A549 (cell line): Measurements from ENCODE around the gene PRDM12. TPM values are rescaled to one million over a fixed set of nuclear protein-coding genes. Genes with fewer than 3 reads are reported as not detected.
A peak's percentile ranks its signal among the peaks of the same experiment; 100 is the strongest.

Experiments
- ATAC-seq, 2 experiments: fragments of 200-7000 bp in 1 of 2; fragments of >200 bp in 1 of 2; cut with Nextera tagmentation in 1 of 2; cut with Tn5 transposase in 1 of 2; 3 replicates each; pipeline versions ENCODE4 v1.8.0 to v1.9.1; 2018 to 2020; ENCODE audit warnings: mild to moderate bottlenecking in 1 of 2, moderate library complexity in 1 of 2
- CTCF ChIA-PET: fragments of 300-600 bp; sonication (Branson Sonifier 250); formaldehyde crosslinking; extraction: SDS; loops from one replicate; lab custom pipeline; 2021; ENCODE audit warnings: antibody characterized with exemption, inconsistent platforms; lab: Yijun Ruan, JAX
- POLR2A ChIA-PET: fragments of 350-600 bp; formaldehyde crosslinking; extraction: SDS; loops from one replicate; lab custom pipeline; 2021; ENCODE audit warnings: antibody characterized with exemption, inconsistent platforms; lab: Yijun Ruan, JAX
- DNase-seq, 2 experiments: peaks; one replicate each; pipeline versions ENCODE4 v3.0.0 to v3.0.0-alpha.2; 2011 to 2016; ENCODE audit warnings: low read depth in 1 of 2, low spot score in 1 of 2
- FAIRE-seq: peaks from 2 replicates; lab custom pipeline; 2011; peaks lifted over from hg19 to GRCh38; lab: Jason Lieb, UNC
- H3K27ac ChIP-seq, 2 experiments: fragments of >200 bp; sonication (Bioruptor Twin); formaldehyde crosslinking; 3 replicates each; pipeline ENCODE4 v1.5.1; 2016 to 2017
- H3K4me1 ChIP-seq: fragments of >200 bp; sonication (Bioruptor Twin); formaldehyde crosslinking; 3 replicates; pipeline ENCODE4 v1.6.1; 2016
- H3K4me2 ChIP-seq: fragments of >200 bp; sonication (Bioruptor Twin); formaldehyde crosslinking; 3 replicates; pipeline ENCODE4 v1.6.1; 2016
- H3K4me3 ChIP-seq: fragments of >200 bp; sonication (Bioruptor Twin); formaldehyde crosslinking; 3 replicates; pipeline ENCODE4 v1.5.1; 2016
- H3K9me3 ChIP-seq: fragments of >200 bp; sonication (Bioruptor Twin); formaldehyde crosslinking; 3 replicates; pipeline ENCODE4 v1.6.1; 2016
- ATOH8 ChIP-seq: fragments of 250-450 bp; sonication (Bioruptor Pico); IDR thresholded peaks from 2 replicates; pipeline ENCODE4 v1.5.0; 2020; ENCODE audit warnings: low read depth, mild to moderate bottlenecking, moderate library complexity
- BCL3 ChIP-seq: fragments of >200 bp; sonication (Bioruptor Twin); formaldehyde crosslinking; IDR thresholded peaks from 3 replicates; pipeline ENCODE4 v1.6.1; 2016
- CHD2 ChIP-seq: fragments of 150-350 bp; IDR thresholded peaks from 2 replicates; pipeline ENCODE4 v1.6.1; 2014; ENCODE audit warnings: low read length; ENCODE audit not compliant: partially characterized antibody
- E2F6 ChIP-seq: IDR thresholded peaks from 2 replicates; pipeline ENCODE4 v1.6.1; 2012; ENCODE audit warnings: low read depth, borderline replicate concordance
- ELK1 ChIP-seq: fragments of 150-350 bp; IDR thresholded peaks from 2 replicates; pipeline ENCODE4 v1.6.1; 2014; ENCODE audit warnings: low read depth, mild to moderate bottlenecking, low read length
- FOSL2 ChIP-seq, 2 experiments: fragments of 450-650 bp in 1 of 2; fragments of >200 bp in 1 of 2; sonication (Bioruptor Twin) in 1 of 2; formaldehyde crosslinking; IDR thresholded peaks; 2 replicates each; pipeline versions ENCODE4 v1.5.0 to v1.6.1; 2016 to 2020; ENCODE audit warnings: mild to moderate bottlenecking in 1 of 2, moderate library complexity in 1 of 2
- FOXS1 ChIP-seq: fragments of 250-450 bp; sonication (Bioruptor Pico); IDR thresholded peaks from 2 replicates; pipeline ENCODE4 v1.5.0; 2020; ENCODE audit warnings: mild to moderate bottlenecking, moderate library complexity
- GATA3 ChIP-seq: IDR thresholded peaks from 2 replicates; pipeline ENCODE4 v1.6.1; 2012; ENCODE audit warnings: borderline replicate concordance
- HMGXB4 ChIP-seq: fragments of 250-450 bp; sonication (Bioruptor Pico); IDR thresholded peaks from 2 replicates; pipeline ENCODE4 v1.5.0; 2021; ENCODE audit warnings: mild to moderate bottlenecking, moderate library complexity, borderline replicate concordance
- HOXB5 ChIP-seq: fragments of 250-450 bp; sonication (Bioruptor Pico); IDR thresholded peaks from 2 replicates; pipeline ENCODE4 v1.5.0; 2020; ENCODE audit warnings: mild to moderate bottlenecking, moderate library complexity
- JUN ChIP-seq, 2 experiments: fragments of >200 bp; sonication (Bioruptor Twin); formaldehyde crosslinking; IDR thresholded peaks; 2 replicates in 1 of 2; 3 replicates in 1 of 2; pipeline ENCODE4 v1.6.1; 2016 to 2017
- KDM1A ChIP-seq: fragments of 200-600 bp; sonication (generic); IDR thresholded peaks from 2 replicates; pipeline ENCODE4 v1.6.1; 2016; ENCODE audit warnings: low read depth, mild to moderate bottlenecking
- MAX ChIP-seq: IDR thresholded peaks from 2 replicates; pipeline ENCODE4 v1.6.1; 2012
- MYC ChIP-seq: IDR thresholded peaks from 2 replicates; pipeline ENCODE4 v1.6.1; 2012; ENCODE audit warnings: mild to moderate bottlenecking, inconsistent platforms, low read length, improper control_type of control experiment, borderline replicate concordance
- NPAS2 ChIP-seq: fragments of 250-450 bp; sonication (Bioruptor Pico); IDR thresholded peaks from 2 replicates; pipeline ENCODE4 v1.8.0; 2022; ENCODE audit warnings: mild to moderate bottlenecking, moderate library complexity, borderline replicate concordance
- PBX3 ChIP-seq: IDR thresholded peaks from 2 replicates; pipeline ENCODE4 v1.6.1; 2012
- POLR2A ChIP-seq: IDR thresholded peaks from 2 replicates; pipeline ENCODE4 v1.6.1; 2012; ENCODE audit warnings: mild to moderate bottlenecking, low read length
- RCOR1 ChIP-seq: fragments of 150-350 bp; IDR thresholded peaks from 2 replicates; pipeline ENCODE4 v1.6.1; 2014; ENCODE audit warnings: antibody characterized with exemption, low read length, low read depth
- RFX5 ChIP-seq: fragments of 450-650 bp; IDR thresholded peaks from 2 replicates; pipeline ENCODE4 v1.7.1; 2014; ENCODE audit warnings: antibody characterized with exemption, mild to moderate bottlenecking, moderate library complexity
- RNF2 ChIP-seq: fragments of 200-600 bp; sonication (generic); IDR thresholded peaks from 2 replicates; pipeline ENCODE4 v1.6.1; 2016; ENCODE audit warnings: low read depth, mild to moderate bottlenecking, antibody characterized with exemption, moderate library complexity, borderline replicate concordance
- ZFP36 ChIP-seq: fragments of 450-650 bp; IDR thresholded peaks from 2 replicates; pipeline ENCODE4 v1.6.1; 2014; ENCODE audit warnings: borderline replicate concordance; ENCODE audit not compliant: partially characterized antibody
- WGBS: methylation state at CpG from one replicate; pipeline ENCODE4 v1.1.6; 2017; ENCODE audit errors: missing lambda C conversion rate; 5-methylcytosine and 5-hydroxymethylcytosine counted together
- polyA plus RNA-seq, 4 experiments: library from polyadenylated mRNA; depleted of rRNA in 3 of 4; stranded (reverse); fragments of >200 nt; fragmentation: RNase III in 1 of 4; extraction: RNeasy Plus Mini Kit Qiagen cat#74134 plus additional on column Dnase treatment in 1 of 4; gene quantifications; 2 replicates in 3 of 4; 3 replicates in 1 of 4; pipeline ENCODE4 v1.2.3, GENCODE V29; 2011 to 2017

PRDM12 gene
- polyA plus RNA-seq, 2 of the 4 experiments (the other 2 are of a cell fraction) = 0.09 to 0.17 TPM

- no peak for ATAC-seq
- no peaks in the 10 kb centered on the region for H3K9me3 ChIP-seq
- H3K4me1 ChIP-seq = peaks cover 5% of the 10 kb centered on the region; the same call in 2 of the 3 replicates
- CTCF ChIA-PET = interaction anchor here (1.0 to 15.9 kb wide), 2 partner anchors 16 to 213 kb away, joined by 4 to 453 read pairs; partner anchors contain the start of gene EXOSC2
- TF ChIP-seq JUN (IDR thresholded peaks at IDR 0.05) = no peak
- no peak for TF ChIP-seq HOXB5 (CRISPR knock-in tag)
- no peak for TF ChIP-seq HMGXB4
- TF ChIP-seq ZFP36 = no peak
- TF ChIP-seq E2F6 = no peak
- no peak for TF ChIP-seq ELK1
- no peak for TF ChIP-seq MYC
- no peak for TF ChIP-seq RNF2
- no peak for TF ChIP-seq PBX3
- no peak for TF ChIP-seq ATOH8 (CRISPR knock-in tag)
- TF ChIP-seq GATA3 = no peak
- no peak for TF ChIP-seq RFX5
- no peak for TF ChIP-seq FOXS1 (CRISPR knock-in tag)
- TF ChIP-seq NPAS2 (CRISPR knock-in tag) = no peak
- TF ChIP-seq, all 56 proteins: peak for 0
- H3K4me2 ChIP-seq = no peak overlapping the region
- 76% methylated on average over 5 of the region's 7 CpGs for WGBS
- DNase-seq (no peak), FAIRE-seq (no peak)
- no peak overlapping the region for H3K4me3 ChIP-seq
- H3K27ac ChIP-seq = no peak overlapping the region
- POLR2A ChIA-PET = no interaction called here
Measured at GRCh38 chr9:130677252-130677651, 12.9 kb downstream of the PRDM12 start.

- peak overlapping the region; percentile 85 for H3K4me3 ChIP-seq
- H3K9me3 ChIP-seq = peaks cover 8% of the 10 kb centered on the region; the same call in 2 of the 3 replicates
- peak overlapping the region; percentile 92 for H3K27ac ChIP-seq
- FAIRE-seq (no peak), ATAC-seq (peak; percentile 78 to 80), DNase-seq (peak; percentile 93 to 95)
- H3K4me2 ChIP-seq = peak overlapping the region; percentile 100
- H3K4me1 ChIP-seq = peaks cover 6% of the 10 kb centered on the region; the same call in 2 of the 3 replicates
- CTCF ChIA-PET = interaction anchor here (1.1 to 15.9 kb wide), 11 partner anchors 19 to 244 kb away, joined by 3 to 453 read pairs (median 8); no protein-coding TSS in a partner anchor
- 20% methylated on average over 19 of the region's 116 CpGs for WGBS
- POLR2A ChIA-PET = interaction anchor here (1.3 to 1.8 kb wide), 2 partner anchors 9 to 12 kb away, joined by 4 read pairs; partner anchors contain the start of gene EXOSC2
- TF ChIP-seq RCOR1 (no peak), BCL3 (peak; percentile 41; the same call in 1 of the 3 replicates), JUN (IDR thresholded peaks at IDR 0.05) (peak in 1 of 2 experiments; percentile 67; a peak in 2 of 5 replicates), ELK1 (no peak), POLR2A (peak; percentile 91), CHD2 (no peak), MAX (peak; percentile 92), E2F6 (peak; percentile 73; the same call in 1 of the 2 replicates), RNF2 (no peak), NPAS2 (CRISPR knock-in tag) (peak; percentile 41; the same call in 1 of the 2 replicates), FOSL2 (IDR thresholded peaks at IDR 0.05) (no peak), FOSL2 (CRISPR knock-in tag; IDR thresholded peaks at IDR 0.05) (peak; percentile 84), ATOH8 (CRISPR knock-in tag) (peak; percentile 17; the same call in 1 of the 2 replicates), KDM1A (0 out of 2 replicates have a peak, but pooled peaks have one; percentile 28)
Measured at GRCh38 chr9:130680836-130681768, 16.7 kb downstream of the PRDM12 start.
